Endothelial cell of umbilical vein (primary cell): ENCODE data around the gene PNKP. TPM values are rescaled to one million over a fixed set of nuclear protein-coding genes. Genes with fewer than 3 reads are reported as not detected.

Experiments
- Bru-seq: library from RNA; stranded (reverse); fragments of 400-500 nt; gene quantifications from one replicate; lab custom pipeline; 2021; lab: Mats Ljungman, UMichigan
- BruChase-seq, 2 experiments: library from RNA; stranded (reverse); fragments of 400-500 nt; gene quantifications; one replicate each; lab custom pipeline; 2021; lab: Mats Ljungman, UMichigan
- BruUV-seq: library from RNA; stranded (reverse); fragments of 400-500 nt; replicated peaks from 2 replicates; lab custom pipeline; 2021; lab: Mats Ljungman, UMichigan
- CTCF ChIA-PET: fragments of 300-600, 350-600 bp; sonication (Branson Sonifier 250); formaldehyde crosslinking; loops from one replicate; lab custom pipeline; 2021; ENCODE audit warnings: antibody characterized with exemption, inconsistent platforms; lab: Charles Lee
- POLR2A ChIA-PET: fragments of 300-600, 350-600 bp; sonication (Branson Sonifier 250); formaldehyde crosslinking; loops from one replicate; lab custom pipeline; 2021; ENCODE audit warnings: antibody characterized with exemption, inconsistent platforms; lab: Charles Lee
- DNase-seq: peaks from one replicate; pipeline ENCODE4 v3.0.0-alpha.2; 2011; ENCODE audit warnings: low read depth, low spot score
- FAIRE-seq: peaks from 2 replicates; lab custom pipeline; 2011; peaks lifted over from hg19 to GRCh38; lab: Jason Lieb, UNC
- H2AFZ ChIP-seq: 2 replicates; pipeline ENCODE4 v1.6.0; 2012; ENCODE audit warnings: low read depth, low read length, control low read depth, inconsistent platforms
- H3K27ac ChIP-seq: 2 replicates; pipeline ENCODE4 v1.5.1; 2011; ENCODE audit warnings: low read depth, mild to moderate bottlenecking, control low read depth, low read length, moderate library complexity; ENCODE audit not compliant: insufficient read depth
- H3K27me3 ChIP-seq, 2 experiments: 2 replicates each; pipeline versions ENCODE4 v1.6.0 to v1.6.1; 2011; ENCODE audit warnings: low read length in 2 of 2, mixed read lengths in 1 of 2; ENCODE audit not compliant: control insufficient read depth in 2 of 2, insufficient read depth in 2 of 2
- H3K36me3 ChIP-seq, 2 experiments: 2 replicates in 1 of 2; 3 replicates in 1 of 2; pipeline ENCODE4 v1.5.1; 2011; ENCODE audit warnings: low read length in 2 of 2, mild to moderate bottlenecking in 1 of 2, moderate library complexity in 1 of 2; ENCODE audit not compliant: control insufficient read depth in 2 of 2, insufficient read depth in 2 of 2; ENCODE audit errors: extremely low read depth in 1 of 2
- H3K4me1 ChIP-seq: 3 replicates; pipeline ENCODE4 v1.5.1; 2011; ENCODE audit warnings: mild to moderate bottlenecking, low read length; ENCODE audit not compliant: control insufficient read depth, insufficient read depth; ENCODE audit errors: extremely low read depth
- H3K4me2 ChIP-seq: 2 replicates; pipeline ENCODE4 v1.6.1; 2011; ENCODE audit warnings: low read length, control low read depth, mixed read lengths; ENCODE audit not compliant: insufficient read depth
- H3K4me3 ChIP-seq, 3 experiments: fragments of 200-600 bp in 1 of 3; sonication (generic), shearing (Covaris generic) in 1 of 3; replicated peaks in 1 of 3; 2 replicates each; pipeline ENCODE4 v1.5.1; 2011 to 2016; ENCODE audit warnings: control low read depth in 3 of 3, low read length in 3 of 3, mild to moderate bottlenecking in 2 of 3, inconsistent platforms in 1 of 3, low read depth in 1 of 3, moderate library complexity in 1 of 3; ENCODE audit not compliant: insufficient read depth in 1 of 3
- H3K79me2 ChIP-seq: 2 replicates; pipeline ENCODE4 v1.6.0; 2012; ENCODE audit warnings: low read length, inconsistent platforms; ENCODE audit not compliant: control insufficient read depth, insufficient read depth
- H3K9ac ChIP-seq: replicated peaks from 2 replicates; pipeline ENCODE3; 2011; ENCODE audit warnings: low read length, control low read depth; ENCODE audit not compliant: insufficient read depth; ENCODE audit errors: extremely low read depth
- H3K9me1 ChIP-seq: replicated peaks from 3 replicates; pipeline ENCODE4 v1.6.0; 2011; ENCODE audit warnings: mild to moderate bottlenecking, low read length; ENCODE audit not compliant: control insufficient read depth, insufficient read depth; ENCODE audit errors: extremely low read depth
- H3K9me3 ChIP-seq: replicated peaks from 2 replicates; pipeline ENCODE4 v1.5.1; 2012; ENCODE audit warnings: low read length, inconsistent platforms; ENCODE audit not compliant: control insufficient read depth, insufficient read depth
- H4K20me1 ChIP-seq: replicated peaks from 2 replicates; pipeline ENCODE3; 2011; ENCODE audit warnings: mild to moderate bottlenecking, low read length; ENCODE audit not compliant: control insufficient read depth, insufficient read depth; ENCODE audit errors: extremely low read depth
- CTCF ChIP-seq, 2 donors: IDR thresholded peaks; 1 replicate in 1 of 2; 2 replicates in 1 of 2; pipeline ENCODE4 v1.5.1; 2011; ENCODE audit warnings: low read length in 2 of 2, mild to moderate bottlenecking in 2 of 2, moderate library complexity in 2 of 2, control low read depth in 1 of 2, inconsistent platforms in 1 of 2, low read depth in 1 of 2; ENCODE audit not compliant: insufficient read depth in 1 of 2; ENCODE audit errors: extremely low read depth in 1 of 2
- EZH2 ChIP-seq: IDR thresholded peaks from 2 replicates; pipeline ENCODE4 v1.6.1; 2012; ENCODE audit warnings: borderline replicate concordance, low read depth, mild to moderate bottlenecking, moderate library complexity, low read length, inconsistent platforms; ENCODE audit not compliant: severe bottlenecking
- FOS ChIP-seq: IDR thresholded peaks from 2 replicates; pipeline ENCODE4 v1.6.1; 2011; ENCODE audit warnings: mild to moderate bottlenecking, low read length, moderate library complexity, borderline replicate concordance; ENCODE audit not compliant: insufficient read depth
- GATA2 ChIP-seq: IDR thresholded peaks from 2 replicates; pipeline ENCODE4 v1.7.0; 2011; ENCODE audit warnings: low read depth, mild to moderate bottlenecking, moderate library complexity, mixed read lengths, low read length; ENCODE audit not compliant: insufficient read length, insufficient read depth
- JUN ChIP-seq: IDR thresholded peaks from 2 replicates; pipeline ENCODE4 v1.6.1; 2011; ENCODE audit warnings: borderline replicate concordance, low read depth; ENCODE audit not compliant: insufficient read length, insufficient read depth
- MAX ChIP-seq: IDR thresholded peaks from 2 replicates; pipeline ENCODE4 v1.6.1; 2011; ENCODE audit not compliant: insufficient read depth, insufficient read length
- MYC ChIP-seq: IDR thresholded peaks from one replicate; pipeline ENCODE4 v1.6.1; 2011; ENCODE audit warnings: mild to moderate bottlenecking, low read depth, low read length
- POLR2A ChIP-seq: IDR thresholded peaks from 2 replicates; pipeline ENCODE4 v1.6.1; 2012; ENCODE audit warnings: low read depth, mild to moderate bottlenecking, control low read depth, low read length
- POLR2AphosphoS5 ChIP-seq: IDR thresholded peaks from 2 replicates; pipeline ENCODE4 v1.6.1; 2012; ENCODE audit warnings: low read depth, mild to moderate bottlenecking, control low read depth, low read length, moderate library complexity; ENCODE audit not compliant: insufficient read depth
- dilution Hi-C: fragments of 300-500 bp; cut with MboI; formaldehyde crosslinking; loops from one replicate; pipeline ENCODE4 v1.15.0; 2019; ENCODE audit warnings: low sequenced_read_pairs; ENCODE audit not compliant: extremely low pct_ligation_motif_present
- intact Hi-C: fragments of 100-400 bp; cut with micrococcal nuclease; formaldehyde crosslinking; loops from one replicate; pipeline ENCODE4 v1.10.0; 2022
- long read RNA-seq: library from polyadenylated mRNA; stranded (forward); transcript quantifications from one replicate; pipeline ENCODE4 v2.0.0, GENCODE V29; 2021
- polyA minus RNA-seq, 3 experiments: library from RNA; depleted of rRNA, polyadenylated mRNA; stranded (reverse); fragments of >200 nt; gene quantifications; 1 replicate in 1 of 3; 2 replicates in 2 of 3; pipeline ENCODE4 v1.2.3, GENCODE V29; 2011
- polyA plus RNA-seq, 4 experiments: library from polyadenylated mRNA; depleted of rRNA in 3 of 4; stranded (reverse) in 3 of 4; unstranded in 1 of 4; fragments of >200 nt; gene quantifications; 2 replicates each; pipeline versions ENCODE4 v1.2.1 to v1.2.3, GENCODE V29; 2011 to 2012; ENCODE audit warnings: missing spikeins in 1 of 4
- total RNA-seq: library from RNA; stranded (reverse); gene quantifications from 2 replicates; pipeline ENCODE4 v1.2.3, GENCODE V29; 2021

PNKP gene
- total RNA-seq, result 112 and 114 TPM in 2 replicates
- polyA plus RNA-seq, result 39.4 and 48.4 TPM in 2 replicates
- polyA plus RNA-seq (2011; cell fraction: cytosol; rRNA removed), result 15.1 and 23.9 TPM in 2 replicates
- polyA plus RNA-seq (2011; cell fraction: nucleus; rRNA removed), result 204 and 217 TPM in 2 replicates
- polyA plus RNA-seq (2012), result 40.6 and 46.0 TPM in 2 replicates
- 18.4 and 25.4 TPM in 2 replicates for polyA minus RNA-seq
- 20.7 TPM for polyA minus RNA-seq (2011; cell fraction: cytosol; rRNA and poly(A)+ RNA removed)
- polyA minus RNA-seq (2011; cell fraction: nucleus; rRNA and poly(A)+ RNA removed), result 49.5 and 90.5 TPM in 2 replicates
- Bru-seq, nascent RNA, result percentile 66 among the genes with signal in this experiment
- BruChase-seq, experiment 1, labeled RNA remaining after a 6-hour chase, result percentile 80 among the genes with signal in this experiment
- BruChase-seq, experiment 2, labeled RNA remaining after a 2-hour chase, result percentile 79 among the genes with signal in this experiment
- long read RNA-seq, transcript PNKP-207 (16 exons, 1,665 nt), result minor isoform, 9 of 62 reads
- long read RNA-seq, transcript PNKP-201 (17 exons, 2,041 nt), result major isoform, 28 of 62 reads
- long read RNA-seq, partial matches to known transcripts, result 6 of 62 reads
- long read RNA-seq, other reads (novel, unspliced or antisense), result 12 of 62 reads

GRCh38 chr19:49866933-49867782, at the start of gene PNKP:
Gene PNKP (minus strand): TSS chr19:49867576. CDS start chr19:49867204, 372 bp downstream.
- POLR2A ChIA-PET, result interaction anchor here (0.7 kb wide), 2 partner anchors 10 to 60 kb away, joined by 3 to 5 read pairs; partner anchors contain the start of gene AKT1S1
- intact Hi-C loops (loop anchor here (1.0 to 5.0 kb wide), 5 partner anchors 17 to 275 kb away; partner anchors contain the start of genes FUZ, PRMT1 and PRR12), dilution Hi-C loops (no loop called here)
- TF ChIP-seq MAX, result peak; percentile 52
- TF ChIP-seq MYC, result no peak
- peak; percentile 88 for TF ChIP-seq POLR2AphosphoS5
- TF ChIP-seq GATA2, result no peak
- TF ChIP-seq FOS, result peak; percentile 46
- peak; percentile 89 for TF ChIP-seq POLR2A
- no peak for TF ChIP-seq CTCF (IDR thresholded peaks at IDR 0.05; ENCODE audit: extremely low read depth in 1 of 2, insufficient read depth in 1 of 2, low read depth in 1 of 2, low read length in 2 of 2)
- no peak for TF ChIP-seq EZH2
- TF ChIP-seq JUN, result no peak
- Histone ChIP-seq H3K27ac (peak within 1 kb of the TSS; percentile 87), H3K36me3 (peaks cover 13 to 22% of the 10 kb centered on the region in 2 experiments), H3K27me3 (no peaks in the 10 kb centered on the region), H3K79me2 (peaks cover 26% of the 10 kb centered on the region), H3K4me3 (peak within 1 kb of the TSS; percentile 70 to 78 (median 78)), H2AFZ (peak within 1 kb of the TSS; percentile 71), H3K9me3 (no peaks in the 10 kb centered on the region), H3K4me1 (peaks cover 26% of the 10 kb centered on the region), H3K4me2 (peak within 1 kb of the TSS; percentile 91), H3K9ac (peak within 1 kb of the TSS; percentile 49), H3K9me1 (no peaks in the 10 kb centered on the region), H4K20me1 (no peaks in the 10 kb centered on the region)
- BruUV-seq, result no TSS peak
- DNase-seq (peak; percentile 93), FAIRE-seq (peak; percentile 88)
- CTCF ChIA-PET, result interaction anchor here (1.0 kb wide), 1 partner anchor 10 kb away, joined by 4 read pairs; the partner anchor contains the start of genes AKT1S1 and TBC1D17
